Activated CD4-positive, alpha-beta T cell treated with anti-CD3 and anti-CD28 coated beads for 24 hours (primary cell): ENCODE data around the gene AREG.

Experiments used
- DNase-seq, 2 donors: peaks; one replicate each; pipeline ENCODE4 v3.0.0-alpha.2; 2020; ENCODE audit warnings: low read depth in 2 of 2

AREG gene

DNA sequence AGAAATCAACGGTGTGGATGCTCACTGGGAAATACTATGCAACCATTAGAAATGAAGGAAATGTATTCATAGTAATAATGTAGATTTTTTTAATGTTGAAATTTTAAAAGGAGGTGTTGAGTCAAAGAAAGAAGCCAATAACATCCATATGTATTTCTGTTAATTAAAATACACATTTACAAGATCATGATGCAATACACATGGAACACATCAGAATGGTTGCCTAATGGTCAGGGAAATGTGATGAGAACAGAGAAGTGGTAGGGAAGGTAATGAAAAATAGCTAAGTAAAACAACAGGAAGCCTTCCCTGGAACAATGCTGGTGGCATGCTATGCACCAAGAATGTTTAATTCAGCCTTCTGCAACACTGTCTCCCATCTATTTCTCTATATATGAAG is 18.2 kb downstream of the AREG start:
- no peak for DNase-seq

DNA sequence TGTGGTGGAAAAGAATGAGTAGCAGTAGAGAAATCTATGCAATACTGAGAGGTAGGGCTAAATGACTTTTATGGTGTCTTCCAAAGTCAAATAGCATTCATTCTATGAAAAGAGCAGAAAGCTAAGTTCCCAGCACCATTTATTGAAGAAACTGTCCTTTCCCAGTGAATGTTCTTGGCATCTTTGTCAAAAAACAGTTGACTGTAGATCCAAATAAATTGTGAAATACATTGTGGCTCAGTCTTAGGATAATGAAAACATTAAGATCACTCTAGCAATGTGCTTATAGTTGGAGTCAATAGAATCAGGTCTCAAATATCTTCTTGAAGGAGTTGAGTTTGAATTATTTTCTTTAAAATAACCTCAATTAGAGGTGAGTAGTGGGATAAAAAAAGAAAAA is 19.4 kb downstream of the AREG start:
- no peak for DNase-seq

DNA sequence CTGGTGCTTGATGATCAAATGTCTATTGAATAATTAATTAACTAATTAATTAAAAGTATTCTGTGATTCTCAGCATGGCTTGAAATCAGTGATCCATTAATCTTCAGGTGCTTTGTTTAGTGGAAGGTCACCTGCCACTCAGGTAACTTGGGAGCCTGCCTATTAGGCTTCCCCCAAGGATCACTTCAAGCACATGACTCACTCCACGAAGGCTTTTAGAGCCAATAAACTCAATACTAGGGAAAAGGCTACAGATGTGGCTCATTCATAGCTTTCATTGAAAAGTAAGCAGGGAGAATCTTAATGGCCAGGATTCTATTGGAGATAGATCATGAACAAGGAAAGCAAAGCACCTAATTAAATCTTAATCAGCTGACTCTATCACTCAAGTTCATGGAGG is 21.3 kb downstream of the AREG start:
- no peak for DNase-seq

DNA sequence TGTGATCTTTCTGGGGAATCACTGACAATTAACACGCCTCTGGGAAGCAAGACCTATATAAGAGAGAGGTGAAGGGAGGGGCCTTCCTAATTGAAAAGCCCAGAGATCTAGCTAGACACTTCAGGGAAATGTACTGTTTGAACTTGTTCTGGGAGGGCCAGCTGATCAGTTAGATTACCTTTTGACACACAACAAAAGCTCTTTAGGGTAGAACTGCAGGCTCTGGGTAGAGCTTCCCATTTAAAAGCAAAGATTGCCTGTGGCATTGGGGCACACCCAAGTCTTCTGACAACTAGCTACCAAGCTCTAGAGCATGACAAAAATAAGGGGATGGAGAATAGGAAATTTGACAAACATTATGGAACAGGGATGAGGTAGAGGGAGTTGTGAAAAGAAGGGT is 26.3 kb downstream of the AREG start:
- DNase-seq, result no peak

DNA sequence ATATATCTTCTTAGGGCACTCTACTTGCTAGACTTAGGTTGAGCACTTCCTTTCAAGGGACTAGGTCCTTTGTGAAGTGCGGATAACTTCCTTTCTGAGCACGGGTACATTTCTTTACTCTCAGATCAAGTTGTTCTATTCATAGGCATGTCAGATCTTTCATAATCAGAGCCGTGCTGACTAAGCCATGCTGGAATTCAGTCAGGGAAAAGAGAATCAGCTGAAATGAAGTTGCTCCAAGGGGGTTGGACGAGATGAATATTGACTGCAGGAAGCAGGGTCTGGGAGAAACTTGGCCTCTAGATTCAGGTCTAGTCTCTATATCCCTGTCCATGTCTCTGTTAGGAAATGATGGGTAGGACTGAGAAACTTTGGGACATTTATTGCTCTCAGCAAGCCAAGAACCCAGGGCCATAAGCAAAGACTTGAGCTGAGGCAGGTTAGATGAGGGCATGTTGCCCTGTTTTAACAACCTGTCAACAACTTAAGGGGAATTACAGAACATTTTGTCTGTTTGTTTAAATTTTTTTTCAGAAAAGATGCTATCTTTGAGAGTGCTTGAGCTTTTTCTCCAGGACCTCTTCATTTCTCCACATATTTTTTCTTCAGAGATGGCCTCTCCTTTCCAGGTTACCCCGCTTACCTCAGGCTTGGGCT is 28.3 kb downstream of the AREG start:
- no peak for DNase-seq

DNA sequence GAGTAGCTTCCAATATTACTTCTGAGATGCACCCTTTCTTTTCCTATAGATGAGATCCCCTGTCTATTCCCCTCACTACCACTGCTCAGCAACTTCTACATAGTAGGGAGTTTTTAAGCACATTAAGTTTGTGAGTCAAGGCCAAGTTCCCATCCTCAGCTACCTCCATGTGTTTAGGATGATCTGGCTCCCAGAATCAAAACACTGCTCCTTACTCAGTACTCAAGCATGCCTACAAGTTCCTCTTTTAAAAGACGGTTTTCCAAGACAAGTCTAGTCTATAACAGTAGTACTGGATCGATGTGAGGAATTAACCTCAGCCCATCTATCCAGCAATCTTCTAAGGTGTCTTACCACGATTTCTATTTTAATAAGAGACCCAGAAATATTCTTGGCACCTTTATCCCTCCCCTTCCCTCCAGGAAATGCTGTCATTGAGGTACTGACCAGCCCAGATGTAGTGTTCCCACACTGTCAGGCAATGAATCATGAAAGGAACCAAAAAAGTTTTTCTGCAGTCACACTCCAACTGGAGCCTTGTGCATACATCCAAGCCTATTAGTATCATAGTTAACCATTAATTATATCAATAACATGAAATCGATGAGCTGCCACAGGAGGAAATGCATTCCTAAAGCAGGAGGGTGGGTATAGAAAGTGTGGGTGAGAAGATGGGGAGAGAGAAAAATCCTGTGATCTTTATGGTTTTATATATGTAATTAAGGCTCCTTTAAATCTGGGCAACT is 29.6 kb downstream of the AREG start:
- DNase-seq, result no peak

DNA sequence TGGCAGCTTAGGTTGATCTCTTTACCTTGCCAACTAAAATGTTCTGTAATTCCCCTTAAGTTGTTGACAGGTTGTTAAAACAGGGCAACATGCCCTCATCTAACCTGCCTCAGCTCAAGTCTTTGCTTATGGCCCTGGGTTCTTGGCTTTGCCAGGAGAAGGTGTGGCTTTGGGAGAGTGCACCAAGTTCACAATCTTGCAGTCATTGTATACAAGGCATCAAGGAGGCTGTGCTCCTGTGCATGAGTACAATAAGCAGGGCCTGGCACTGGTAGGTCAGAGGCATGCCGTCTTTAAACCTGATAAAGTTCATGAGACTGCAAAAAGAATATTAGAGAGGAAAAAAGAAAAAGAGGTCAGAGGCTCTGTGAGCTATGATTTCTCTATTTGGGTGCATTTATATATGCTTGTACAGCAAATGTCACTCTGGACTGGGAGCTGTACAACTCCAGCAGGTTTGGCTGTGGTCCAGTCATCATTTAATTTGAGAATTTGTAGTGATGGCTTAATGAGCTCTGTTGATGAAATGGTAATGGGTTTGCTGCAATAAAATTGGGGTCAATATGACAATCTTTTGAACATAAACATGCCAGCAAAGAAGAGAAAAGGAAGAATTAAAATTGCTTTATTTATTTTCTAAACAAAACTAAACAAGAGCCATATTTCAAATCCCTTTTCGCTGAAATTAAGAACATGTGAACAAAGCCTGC is 30.3 kb downstream of the AREG start:
- no peak for DNase-seq

DNA sequence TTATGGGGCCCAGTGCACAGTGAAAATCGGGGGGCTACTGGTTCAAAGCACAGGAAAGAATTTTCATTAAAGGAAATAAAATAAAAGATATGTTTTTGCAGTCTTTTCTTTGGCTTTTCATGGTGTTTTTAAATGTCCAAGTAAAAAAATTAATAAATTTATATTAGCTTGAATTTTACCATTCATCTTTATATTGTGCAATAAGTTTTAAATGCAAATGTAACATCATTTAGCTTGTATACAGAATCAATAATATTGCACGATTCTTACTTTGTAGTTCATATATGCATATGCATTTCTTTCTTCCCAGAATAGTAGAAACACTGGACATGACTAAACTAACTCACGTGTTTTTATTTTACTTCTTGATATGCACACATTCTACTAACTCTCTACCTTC is 31.0 kb downstream of the AREG start:
- no peak for DNase-seq

DNA sequence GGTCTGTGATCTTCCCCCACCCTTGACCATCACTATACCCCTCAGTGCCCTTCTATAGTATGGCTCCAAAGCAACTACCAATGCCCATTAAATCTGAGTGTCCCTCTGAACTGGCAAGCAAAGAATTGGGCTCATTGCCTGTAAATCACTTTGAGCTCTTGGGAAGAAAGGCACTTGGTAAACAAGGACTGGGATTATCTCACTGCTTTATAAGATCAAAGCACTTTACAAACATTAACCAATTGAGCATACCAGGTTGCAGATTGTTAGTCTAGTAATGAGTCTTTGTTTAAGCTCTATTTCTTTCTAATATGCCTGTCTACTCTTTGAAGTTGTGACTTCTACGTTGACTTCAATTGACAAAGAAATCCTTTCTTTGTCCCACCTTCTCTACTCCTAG is 34.1 kb downstream of the AREG start:
- no peak for DNase-seq

DNA sequence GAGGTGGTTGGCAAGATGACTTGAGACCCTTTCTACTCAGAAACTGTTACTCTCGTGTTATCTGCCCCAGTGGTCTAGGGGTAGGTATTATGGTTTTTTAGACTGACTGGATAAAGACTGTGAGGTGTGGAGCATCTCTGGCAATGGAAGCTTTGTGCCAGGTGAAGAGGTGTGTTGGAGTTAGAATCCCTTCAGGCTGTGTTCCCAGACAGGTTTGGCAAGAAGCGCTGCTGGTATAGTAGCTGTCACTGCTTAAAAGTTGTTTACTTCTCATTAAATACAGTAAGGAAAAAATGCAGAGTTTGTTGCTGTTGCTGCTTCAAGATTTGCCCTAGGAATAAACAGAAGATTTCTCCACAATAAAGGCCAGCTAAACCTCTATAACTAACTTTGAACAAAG is 35.3 kb downstream of the AREG start:
- DNase-seq, result no peak

DNA sequence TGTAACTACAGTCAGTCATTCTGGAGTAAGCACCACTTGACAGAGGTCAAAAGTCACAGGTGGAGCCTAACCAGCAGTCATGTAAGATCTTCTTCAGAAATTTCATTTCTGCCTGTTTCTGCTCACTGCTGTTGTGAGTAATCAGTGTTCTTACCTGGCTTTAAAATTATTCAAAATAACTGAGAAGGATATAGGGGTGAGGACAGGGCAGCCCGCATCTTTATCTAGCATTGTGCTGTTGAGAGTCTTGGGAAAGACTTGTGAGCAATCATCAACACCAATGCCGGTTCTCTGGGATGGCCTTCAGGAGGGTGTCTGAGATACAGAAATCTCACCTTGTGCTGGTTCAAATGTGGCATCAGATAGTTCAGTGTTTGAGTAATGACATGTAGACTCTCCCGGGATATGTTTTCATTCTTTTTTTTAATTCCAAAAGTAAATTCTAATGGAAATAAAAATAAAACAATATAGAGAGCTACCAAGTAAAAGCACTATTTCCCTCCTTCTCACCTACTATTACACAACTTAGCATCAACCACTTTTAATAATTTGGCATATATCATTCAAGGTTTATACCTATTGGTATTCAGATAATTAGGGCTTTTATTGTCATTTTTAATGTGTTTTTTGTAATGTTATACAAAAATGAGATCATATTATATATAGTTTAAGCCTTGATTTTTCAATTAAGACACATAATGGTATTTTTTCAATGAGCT is 37.1 kb downstream of the AREG start:
- DNase-seq, result no peak

DNA sequence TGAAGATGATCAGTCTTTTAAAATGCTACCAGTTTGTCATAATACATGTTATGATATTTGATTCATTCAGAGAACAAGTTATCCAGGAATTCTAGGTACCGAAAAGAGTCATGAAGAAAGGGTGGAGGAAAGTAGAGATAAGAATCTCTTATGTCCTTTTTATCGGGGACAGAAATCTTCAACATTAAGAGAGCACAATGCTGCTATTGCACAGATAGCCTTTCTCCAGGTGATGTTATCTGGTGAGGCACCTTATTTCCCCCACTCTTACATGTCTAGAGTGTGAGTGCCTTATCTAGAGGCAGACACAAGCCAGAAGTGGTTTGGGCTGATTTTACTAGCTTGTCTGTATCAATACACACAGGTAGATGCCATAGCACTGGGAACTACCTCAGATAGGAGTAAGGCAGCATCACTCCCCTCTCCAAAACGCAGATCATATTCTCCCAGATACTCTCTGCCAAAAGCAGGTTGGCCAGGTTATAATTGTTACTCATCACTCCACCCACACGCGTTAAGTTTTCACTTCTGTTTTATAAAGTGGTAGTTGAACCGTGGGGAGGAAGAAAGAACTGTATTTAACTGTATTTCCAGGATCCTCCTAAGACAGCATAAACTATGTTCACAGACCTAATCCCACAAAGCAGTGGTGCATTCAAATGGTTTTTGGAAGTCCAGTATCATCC is 38.4 kb downstream of the AREG start:
- no peak for DNase-seq

DNA sequence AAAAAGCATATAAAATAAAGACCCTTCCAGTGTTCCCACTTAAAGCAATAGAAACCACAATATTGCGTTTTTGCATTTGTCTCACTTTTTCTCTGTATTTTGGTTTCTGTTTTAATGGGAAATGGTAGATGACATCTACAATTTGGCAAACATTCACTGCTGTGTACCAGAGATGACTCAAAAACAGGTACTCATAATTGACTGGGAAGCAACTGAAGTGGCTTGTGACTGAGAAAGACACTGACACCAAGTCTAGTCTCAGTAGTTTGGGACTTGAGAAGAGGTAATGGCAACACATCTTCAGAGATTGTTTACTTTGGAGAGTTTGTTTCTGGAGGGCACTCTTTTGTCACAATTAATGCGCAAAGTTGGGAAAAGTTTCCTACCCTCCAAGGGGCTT is 42.0 kb downstream of the AREG start:
- DNase-seq, result no peak

DNA sequence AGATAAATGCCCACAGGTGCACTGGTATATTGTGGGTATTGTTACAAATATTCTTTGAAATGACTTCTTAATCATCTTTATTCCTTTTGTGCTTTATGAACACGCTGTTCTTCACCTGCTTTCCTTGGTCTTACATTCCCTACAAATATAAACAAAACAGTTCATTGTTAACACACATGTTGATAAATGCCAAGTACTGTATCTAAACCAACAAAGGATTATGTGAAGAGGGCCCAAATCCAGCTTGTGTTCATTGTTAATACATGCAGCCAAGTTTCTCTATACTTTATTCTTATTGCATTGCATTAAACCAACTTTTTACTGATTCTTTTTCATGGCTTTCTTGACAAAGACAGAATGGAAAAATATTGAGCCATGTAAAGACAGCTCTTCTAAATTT is 42.8 kb downstream of the AREG start:
- no peak for DNase-seq

DNA sequence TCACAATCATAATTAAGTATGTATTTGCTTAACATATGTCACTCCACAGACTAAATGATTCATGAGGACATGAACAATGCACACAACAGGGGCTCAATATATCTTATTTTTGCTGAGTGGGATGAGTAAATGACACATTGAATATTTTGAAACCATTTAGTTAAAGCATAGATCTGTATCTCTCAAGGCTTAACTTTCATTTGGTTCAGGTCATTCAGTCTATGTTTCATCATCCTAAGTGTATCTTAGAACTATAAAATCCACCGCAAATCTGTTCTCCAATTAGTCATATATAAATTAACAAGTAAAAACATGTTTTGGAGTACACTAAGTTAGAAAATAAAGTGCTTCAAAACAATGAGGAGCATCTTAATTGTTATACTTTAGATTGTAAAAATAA is 45.8 kb downstream of the AREG start:
- DNase-seq, result no peak

DNA sequence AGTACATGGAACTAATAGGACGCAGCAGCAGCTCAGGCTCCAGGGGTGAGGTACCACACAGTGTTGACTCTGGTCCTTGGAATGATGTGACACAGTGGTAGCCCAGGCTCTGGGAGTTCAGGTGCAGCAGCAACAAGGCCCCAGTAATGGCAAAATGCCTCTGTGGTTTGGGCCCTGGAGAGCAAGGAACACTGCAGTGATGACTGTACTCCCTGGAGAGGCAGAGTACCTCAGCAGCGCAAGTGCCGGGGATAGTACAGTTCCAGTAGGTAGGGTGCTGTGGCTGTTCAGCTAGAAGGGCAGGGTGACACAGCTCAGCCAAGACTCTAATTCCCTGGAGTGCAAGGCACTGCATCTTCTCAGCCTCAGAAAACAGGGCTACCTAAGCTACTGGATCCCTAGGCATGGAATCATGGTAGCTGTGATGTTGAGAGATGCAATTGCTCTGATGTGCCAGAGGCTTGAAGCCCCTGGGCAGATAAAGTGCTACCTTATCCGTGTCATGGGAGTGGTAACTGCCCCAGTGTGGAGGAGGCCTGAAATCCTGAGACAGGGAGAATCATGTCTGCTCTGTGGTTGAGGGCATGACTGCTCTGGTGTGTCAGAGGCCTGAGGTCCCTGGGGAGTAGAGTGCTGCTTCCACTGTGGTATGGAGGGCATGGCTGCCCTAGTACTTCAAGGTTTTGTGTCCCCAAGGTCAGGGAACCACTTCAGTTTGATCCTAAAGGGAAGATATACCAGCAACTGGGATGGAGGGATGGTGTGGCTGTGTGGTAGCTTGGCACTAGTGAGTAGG is 55.2 kb downstream of the AREG start:
- DNase-seq, result no peak

DNA sequence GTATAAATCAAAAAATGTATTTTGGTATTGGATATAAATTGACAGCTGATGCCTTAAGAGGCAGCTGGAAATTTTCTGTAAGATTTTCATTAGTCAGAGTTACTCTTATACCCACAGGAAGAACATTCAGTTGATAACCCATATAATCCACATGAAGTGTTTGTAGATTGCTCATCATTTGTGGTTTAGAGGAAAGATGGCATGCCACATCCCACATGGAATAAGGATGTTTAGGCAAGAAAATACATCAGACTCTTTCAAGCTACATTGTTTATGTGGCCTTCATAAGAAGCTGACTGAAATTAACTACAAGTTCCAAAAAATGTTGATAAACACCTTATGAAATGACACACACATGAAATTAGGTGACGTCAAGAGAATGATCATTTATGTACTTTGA is 56.6 kb downstream of the AREG start:
- DNase-seq, result no peak

DNA sequence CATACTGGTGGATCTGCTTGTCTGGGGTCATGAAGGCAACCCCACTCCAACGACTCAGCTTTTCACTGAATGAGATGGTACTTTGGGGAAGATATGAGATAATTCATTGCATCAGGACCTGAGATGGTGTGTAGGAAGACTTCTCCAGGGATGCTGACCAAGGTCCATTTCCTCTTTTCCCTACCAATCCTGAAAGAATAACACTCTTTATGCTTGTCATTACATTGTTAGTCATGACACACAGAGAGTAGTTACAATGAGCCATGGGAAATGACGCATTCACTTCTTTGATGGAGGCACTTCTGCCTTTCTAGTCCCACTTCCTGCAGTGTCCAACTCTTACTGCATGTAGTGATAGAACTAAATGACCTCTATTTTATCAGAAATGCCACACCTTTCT is 58.6 kb downstream of the AREG start:
- DNase-seq, result no peak

DNA sequence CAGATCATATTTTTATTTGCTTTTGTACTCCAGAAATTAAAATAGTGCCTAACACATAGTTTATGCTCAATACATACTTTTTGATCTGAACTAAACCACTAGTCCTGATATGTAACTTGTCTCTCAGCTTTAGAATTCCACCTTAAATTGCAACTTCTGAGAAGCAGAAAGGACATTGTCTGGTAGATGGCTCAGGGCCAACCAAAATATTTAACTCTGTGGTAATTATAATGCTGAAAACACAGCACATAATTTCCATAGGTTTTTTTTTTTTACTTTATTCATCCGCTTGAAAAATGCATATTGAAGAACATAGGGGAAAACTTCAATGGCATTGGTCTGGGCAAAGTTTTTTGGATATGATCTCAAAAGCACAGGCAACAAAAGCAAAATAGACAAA is 59.3 kb downstream of the AREG start:
- DNase-seq, result no peak
